Stimulated activated CD8-positive, alpha-beta memory T cell treated with anti-CD3 and anti-CD28 coated beads, Interleukin-2, amount 100 ng/mL, for 48 hours (primary cell): ENCODE data around the gene ARMH1.

ENCODE experiments used
- DNase-seq, 2 donors: peaks; one replicate each; pipeline ENCODE4 v3.0.0-alpha.2; 2020; ENCODE audit warnings: low read depth in 2 of 2

ARMH1 gene

DNA sequence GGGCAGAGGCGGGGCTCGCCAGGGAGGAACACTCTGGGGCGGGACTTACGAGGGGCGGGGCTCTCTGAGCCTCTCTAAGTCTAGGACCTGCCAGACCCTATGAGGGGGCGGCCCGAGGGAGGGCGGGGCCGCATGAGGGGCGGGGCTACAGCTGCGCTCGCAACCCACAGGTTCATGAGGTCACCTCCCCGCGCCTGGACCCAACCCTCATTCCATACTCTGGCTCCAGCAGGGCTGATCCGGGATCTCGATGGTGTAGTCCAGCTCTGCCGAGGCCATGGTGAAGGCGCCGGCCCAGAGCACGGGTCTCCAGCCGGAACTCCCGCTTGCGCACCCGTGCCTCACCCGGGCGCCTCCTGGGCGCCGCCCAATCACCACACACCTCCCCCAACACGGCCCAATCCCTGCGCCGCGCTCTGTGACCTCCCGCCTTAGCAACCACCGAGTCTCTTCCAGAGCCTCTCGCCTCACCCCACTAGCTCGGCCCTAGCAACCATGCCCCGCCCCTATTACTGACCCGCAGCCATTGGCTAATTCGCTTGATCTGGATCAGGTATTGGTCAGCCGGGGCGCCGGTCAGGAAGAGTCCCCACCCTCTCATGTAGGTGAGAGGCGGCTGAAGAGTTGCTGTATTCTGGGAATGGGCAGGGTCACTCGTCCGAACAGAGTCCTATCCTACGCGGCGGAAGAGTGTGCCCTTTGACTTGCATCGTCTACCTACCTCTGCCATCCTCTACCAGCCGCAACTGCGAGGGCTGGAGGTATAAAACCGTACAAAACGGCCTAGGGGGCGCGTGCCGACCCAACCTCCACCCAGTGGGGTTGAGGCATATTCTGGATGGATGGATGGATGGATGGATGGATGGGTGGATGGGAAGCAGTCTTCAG lies at the start of gene ARMH1, which contains the start of gene TMEM53:
ARMH1 (plus strand) TSS at position 602 of the 888 bp plus-strand sequence. CDS start 14,984 bp downstream, outside the sequence.
TMEM53 (minus strand) TSS at position 369 of the 888 bp plus-strand sequence; CDS start at position 279, 90 bp downstream.
- DNase-seq = peak; percentile 93 to 96

DNA sequence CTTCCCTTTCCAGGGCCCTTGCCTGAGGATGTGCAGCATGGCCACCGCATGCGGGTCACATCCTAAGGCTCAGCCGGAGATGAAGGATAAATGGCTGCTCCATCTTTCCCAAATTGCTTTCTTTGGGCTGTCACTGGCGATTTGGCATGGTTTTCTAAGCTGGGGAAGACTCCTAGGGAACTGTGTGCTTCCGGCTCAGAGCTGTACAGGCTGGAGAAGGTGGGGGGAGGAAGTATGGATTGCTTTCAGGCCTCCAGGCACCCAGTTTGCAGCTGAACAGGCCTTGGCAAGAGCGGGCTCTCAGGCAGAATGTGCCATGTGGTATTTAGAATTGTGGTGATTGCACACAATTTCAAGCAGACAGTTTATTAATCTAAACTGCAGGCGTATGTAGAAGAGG lies 49.2 kb upstream of the ARMH1 start:
- no peak for DNase-seq

GRCh38 chr1:44628962-44629756 lies 45.4 kb upstream of the ARMH1 start:
- no peak for DNase-seq

GRCh38 chr1:44630116-44630515 lies 44.4 kb upstream of the ARMH1 start:
- no peak for DNase-seq

- DNase-seq = no peak
These were observed 43.2 kb upstream of the ARMH1 start for GRCh38 chr1:44631333-44631646.

DNA sequence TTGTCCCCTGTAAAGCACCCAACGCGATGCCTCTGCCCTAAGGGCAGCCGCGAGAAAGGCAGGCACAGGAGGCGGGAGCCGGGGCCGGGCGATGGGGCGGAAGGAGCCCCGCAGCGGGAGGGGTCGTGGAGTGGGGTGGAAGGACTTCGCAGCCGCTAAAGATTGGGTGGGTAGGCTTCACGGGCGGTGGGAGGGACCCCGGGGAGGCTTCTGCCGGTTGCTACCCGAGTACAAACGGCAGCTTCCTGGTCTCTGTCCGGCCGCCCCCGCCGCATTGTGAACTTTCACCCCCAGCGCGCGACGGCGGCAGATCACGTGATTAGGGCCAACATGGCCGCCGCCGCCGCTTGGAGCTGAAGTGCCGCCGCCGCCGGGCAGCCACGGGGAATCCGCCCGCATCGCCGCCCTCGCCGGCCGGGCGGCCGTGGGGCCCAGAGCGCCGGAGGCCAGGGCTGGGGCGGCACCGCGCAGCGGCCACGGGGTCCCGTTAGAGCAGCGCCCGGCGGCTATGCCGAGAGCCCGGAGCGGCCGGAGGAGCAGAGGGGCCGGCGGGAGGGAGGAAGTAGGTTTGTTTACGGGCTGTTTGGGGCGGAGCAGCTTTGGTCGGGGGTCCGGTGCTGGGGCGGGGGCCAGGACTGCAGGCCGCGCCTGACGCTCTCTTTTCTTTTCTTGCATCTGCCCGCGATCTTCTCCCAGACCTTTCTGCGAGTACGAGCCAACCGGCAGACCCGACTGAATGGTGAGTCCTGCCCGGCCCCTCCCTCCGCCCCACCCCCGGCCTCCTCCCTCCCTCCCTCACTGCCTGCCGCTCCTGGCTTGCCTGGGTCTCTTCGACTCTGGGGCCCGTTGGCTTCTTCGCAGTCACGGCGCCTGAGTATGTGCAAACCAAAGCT lies 42.6 kb upstream of the ARMH1 start:
- DNase-seq = peak; percentile 85 to 90

DNA sequence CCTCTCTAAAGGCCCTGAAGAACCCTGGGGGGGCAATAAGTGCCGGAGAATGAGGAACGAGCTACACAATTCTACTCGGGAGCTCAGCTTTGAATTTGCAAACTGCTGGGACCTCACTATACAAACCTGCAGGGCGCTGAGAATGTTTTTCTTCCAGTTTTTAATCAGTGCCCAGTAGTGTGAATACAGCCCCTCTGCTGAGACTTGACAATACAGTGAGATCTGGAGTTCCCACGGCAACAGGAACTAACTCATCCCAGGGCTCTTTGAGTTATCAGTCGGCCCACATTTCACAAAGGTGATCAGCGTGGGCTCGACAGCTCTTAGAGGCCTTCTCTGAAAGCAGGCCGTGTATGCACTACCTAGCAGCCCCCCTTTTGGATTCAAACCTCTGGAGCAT lies 41.9 kb upstream of the ARMH1 start:
- no peak for DNase-seq

- DNase-seq = no peak
These were observed 39.8 kb upstream of the ARMH1 start for GRCh38 chr1:44634606-44635189.

DNA sequence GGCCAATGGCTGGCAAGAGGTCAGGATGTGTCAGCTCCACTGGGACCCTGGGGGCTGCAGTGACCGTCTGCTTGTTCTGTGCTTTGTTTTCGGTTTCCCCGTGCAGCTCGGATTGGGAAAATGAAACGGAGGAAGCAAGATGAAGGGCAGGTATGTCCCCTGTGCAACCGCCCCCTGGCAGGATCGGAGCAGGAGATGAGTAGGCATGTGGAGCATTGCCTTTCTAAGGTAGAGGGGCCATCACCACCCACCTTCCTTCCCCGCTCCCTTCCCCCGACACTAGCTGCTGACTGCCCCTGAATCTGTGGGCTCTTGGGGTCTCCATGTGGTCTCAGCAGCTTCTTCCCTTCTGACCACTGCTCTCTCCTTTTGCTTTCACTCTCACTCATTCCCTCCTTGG lies 39.1 kb upstream of the ARMH1 start:
- DNase-seq = no peak

DNA sequence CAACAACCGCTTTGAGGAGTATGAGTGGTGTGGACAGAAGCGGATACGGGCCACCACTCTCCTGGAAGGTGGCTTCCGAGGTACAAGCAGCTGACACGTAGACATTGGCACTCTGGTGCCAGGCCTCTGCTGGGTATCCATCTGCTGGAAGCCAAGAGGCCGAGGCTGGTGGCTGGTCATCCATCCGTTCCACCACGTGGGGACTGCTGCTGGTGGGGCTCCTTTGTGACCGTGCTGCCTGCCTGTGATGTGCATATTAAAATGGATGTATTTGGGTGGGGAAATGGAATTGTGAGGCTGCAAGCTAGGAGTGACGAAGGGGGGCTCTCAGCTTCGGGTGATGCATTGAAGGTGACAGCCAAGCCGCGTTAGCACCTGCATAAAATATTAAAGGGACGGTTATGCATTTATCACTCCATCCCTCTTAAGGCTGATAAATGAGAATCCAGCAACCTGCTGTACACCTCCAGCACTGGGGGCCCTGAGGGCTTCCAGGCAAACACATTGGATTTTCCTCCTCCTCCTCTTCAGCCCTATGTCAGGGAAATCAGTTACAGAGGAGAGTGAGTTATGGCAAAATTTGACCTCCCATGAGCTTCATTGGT lies 38.3 kb upstream of the ARMH1 start:
- no peak for DNase-seq

- no peak for DNase-seq
These were observed 37.6 kb upstream of the ARMH1 start for GRCh38 chr1:44636688-44637598.

DNA sequence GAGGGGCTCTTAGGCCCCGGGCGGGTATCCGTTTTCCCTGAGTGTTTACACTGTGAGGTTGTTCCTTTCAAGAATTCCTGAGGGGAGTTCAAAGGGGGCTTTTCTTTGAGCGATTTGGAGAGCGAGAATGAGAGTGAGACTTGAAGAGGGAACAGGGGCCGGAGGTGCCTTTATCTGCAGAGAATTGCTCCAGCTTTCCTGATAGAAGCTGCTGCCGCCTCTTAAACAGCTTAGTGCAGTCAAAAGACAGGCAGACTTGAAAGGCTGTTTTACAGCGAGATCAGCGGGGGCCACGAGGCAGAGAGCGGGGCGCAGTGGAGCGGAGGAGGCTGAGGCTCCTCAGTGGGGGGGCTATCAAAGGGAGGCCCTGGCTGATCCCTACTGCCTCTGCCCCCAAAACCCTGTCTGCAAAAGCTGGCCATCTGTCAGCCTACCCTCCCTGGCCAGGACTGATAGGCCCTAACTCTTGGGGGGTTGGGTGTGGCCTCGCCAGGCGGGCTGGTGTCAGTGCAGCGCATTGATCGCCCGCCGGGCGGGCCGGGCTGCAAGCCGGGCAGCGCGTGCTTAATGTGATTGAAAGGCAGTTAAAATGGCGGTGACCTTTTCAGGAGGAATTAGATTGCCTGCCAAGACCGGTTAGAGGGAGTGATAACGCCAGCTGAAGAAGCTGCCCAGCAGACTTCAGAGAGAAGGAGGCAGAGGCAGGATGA lies 36.7 kb upstream of the ARMH1 start:
- no peak for DNase-seq

GRCh38 chr1:44640200-44640853 lies 34.2 kb upstream of the ARMH1 start:
- DNase-seq = no peak

GRCh38 chr1:44641126-44642102 lies 33.1 kb upstream of the ARMH1 start:
- no peak for DNase-seq

DNA sequence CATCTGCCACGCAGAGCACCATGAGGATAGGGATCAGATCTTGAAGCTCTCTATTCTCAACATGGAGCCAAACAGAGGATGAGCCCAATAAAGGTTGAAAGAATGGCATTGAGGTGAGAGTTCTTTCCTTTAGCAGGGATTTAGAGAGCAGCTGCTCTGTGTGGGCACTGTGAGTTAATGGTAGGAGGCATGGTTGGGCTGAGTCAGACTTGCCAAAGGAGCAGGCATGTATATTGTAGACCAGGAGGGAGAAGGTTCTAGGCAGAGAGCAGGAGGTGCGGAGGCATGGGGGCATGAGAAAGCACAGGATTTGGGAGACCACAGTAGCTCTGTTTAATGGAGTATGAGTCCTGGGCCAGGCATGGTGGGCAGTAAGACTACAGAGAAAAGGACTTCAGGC lies 32.3 kb upstream of the ARMH1 start:
- DNase-seq = no peak

GRCh38 chr1:44642925-44643324 lies 31.6 kb upstream of the ARMH1 start:
- DNase-seq = no peak

DNA sequence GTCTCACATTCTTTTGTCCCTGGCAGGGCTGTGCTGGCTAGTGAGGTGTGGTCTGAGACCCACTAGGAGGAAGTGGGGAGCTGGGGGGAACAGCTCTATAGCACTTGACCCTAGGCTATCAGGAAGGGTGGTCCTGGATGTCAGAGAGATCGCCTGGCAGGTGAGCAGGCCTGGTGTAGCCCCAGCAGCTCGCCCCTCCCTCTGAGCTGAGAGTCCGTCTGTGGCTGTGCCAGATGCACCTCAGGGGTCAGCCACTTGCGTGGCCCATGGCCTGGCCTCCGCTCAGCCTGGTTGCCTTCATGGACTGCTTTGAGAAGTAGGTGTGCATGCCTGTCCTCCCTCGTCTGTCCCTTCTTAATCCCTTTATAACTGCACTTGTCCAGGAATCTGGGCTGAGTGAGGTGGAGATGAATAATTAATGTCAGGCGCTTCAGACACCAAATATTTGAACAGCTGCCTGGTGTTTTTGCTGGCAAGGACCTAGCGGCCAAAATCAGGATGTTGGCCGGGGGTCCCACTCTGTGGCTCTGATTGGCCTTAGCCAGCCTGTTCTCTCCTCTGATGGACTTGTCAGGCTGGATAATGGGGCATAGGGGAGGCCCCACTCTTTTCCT lies 30.7 kb upstream of the ARMH1 start:
- DNase-seq = no peak
